ENCODE data around the gene SRPK2.

Gene SRPK2

DNA sequence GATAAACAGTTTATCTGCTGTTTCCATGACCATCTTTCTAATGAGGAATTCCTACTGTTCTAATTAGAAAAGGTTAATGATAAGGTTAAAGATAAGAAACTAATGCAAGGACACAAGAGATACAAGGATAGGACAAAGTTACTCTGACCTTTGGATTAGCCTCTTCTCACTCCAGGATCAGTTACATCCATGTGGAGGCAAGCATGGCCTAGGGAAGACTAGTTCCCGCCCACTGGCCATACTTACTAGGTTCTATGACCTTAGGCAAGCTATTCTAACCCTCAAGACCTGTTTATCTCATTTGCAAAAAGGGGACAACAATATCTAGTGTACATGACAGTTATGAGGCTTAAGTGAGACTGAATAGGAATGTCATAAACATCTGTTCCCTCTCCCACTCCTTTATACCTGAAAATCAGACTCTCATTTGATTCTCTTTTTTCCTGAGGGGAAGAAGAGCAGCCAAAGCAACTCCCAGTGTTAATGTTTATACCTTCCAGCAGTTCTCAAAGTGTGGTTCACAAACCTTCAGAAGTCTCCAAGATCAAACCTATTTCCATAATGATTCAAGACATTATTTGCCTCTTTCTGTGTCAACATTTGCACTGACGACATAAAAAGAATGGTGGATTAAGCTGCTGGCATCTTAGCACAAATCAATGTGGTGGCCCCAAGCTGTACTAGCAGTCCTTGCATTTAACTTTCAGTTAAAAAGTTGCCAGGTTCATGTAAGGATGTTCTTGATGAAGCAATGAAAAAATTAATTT lies 72.0 kb downstream of the SRPK2 start:
- Histone ChIP-seq H3K4me3 (ENCODE audit: low read depth, low read length) (no peak overlapping the region), H3K27ac (ENCODE audit: extremely low read depth, low read depth, low read length) (no peak overlapping the region), H3K9me3 (ENCODE audit: control insufficient read depth, insufficient read depth, low read depth, low read length) (no peaks in the 10 kb centered on the region), H3K4me1 (ENCODE audit: control insufficient read depth, insufficient read depth, low read length) (peaks cover 7% of the 10 kb centered on the region; the same call in 1 of the 2 replicates), H3K36me3 (ENCODE audit: control insufficient read depth in 2 of 2, insufficient read depth in 1 of 2, low read length in 2 of 2) (no peaks in the 10 kb centered on the region)
- ChIA-PET POLR2A (no interaction called here), CTCF (interaction anchor here (0.6 kb wide), 1 partner anchor 1166 kb away, joined by 3 read pairs; no protein-coding TSS in a partner anchor)
- TF ChIP-seq ZFHX2 (tag by site-specific recombination; conservative IDR thresholded peaks at IDR 0.05) (0 out of 2 replicates have a peak, but pooled peaks have one; percentile 6), ZNF292 (tag by site-specific recombination; IDR thresholded peaks at IDR 0.05; ENCODE audit: borderline replicate concordance, low read depth) (no peak)

GRCh38 chr7:105315357-105315756 lies 73.4 kb downstream of the SRPK2 start:
- H3K4me3 ChIP-seq (ENCODE audit: low read depth, low read length): no peak overlapping the region
- H3K27ac ChIP-seq (ENCODE audit: extremely low read depth, low read depth, low read length): no peak overlapping the region
- H3K4me1 ChIP-seq (ENCODE audit: control insufficient read depth, insufficient read depth, low read length): peaks cover 7% of the 10 kb centered on the region; the same call in 1 of the 2 replicates
- POLR2A ChIA-PET: no interaction called here
- no peaks in the 10 kb centered on the region for H3K36me3 ChIP-seq (ENCODE audit: control insufficient read depth in 2 of 2, insufficient read depth in 1 of 2, low read length in 2 of 2)
- CTCF ChIA-PET: no interaction called here
- no peak for TF ChIP-seq ZFP37 (tag by site-specific recombination; IDR thresholded peaks at IDR 0.05)
- TF ChIP-seq ZNF561 (tag by site-specific recombination; IDR thresholded peaks at IDR 0.05; ENCODE audit: borderline replicate concordance): no peak
- TF ChIP-seq, protein P1, sequence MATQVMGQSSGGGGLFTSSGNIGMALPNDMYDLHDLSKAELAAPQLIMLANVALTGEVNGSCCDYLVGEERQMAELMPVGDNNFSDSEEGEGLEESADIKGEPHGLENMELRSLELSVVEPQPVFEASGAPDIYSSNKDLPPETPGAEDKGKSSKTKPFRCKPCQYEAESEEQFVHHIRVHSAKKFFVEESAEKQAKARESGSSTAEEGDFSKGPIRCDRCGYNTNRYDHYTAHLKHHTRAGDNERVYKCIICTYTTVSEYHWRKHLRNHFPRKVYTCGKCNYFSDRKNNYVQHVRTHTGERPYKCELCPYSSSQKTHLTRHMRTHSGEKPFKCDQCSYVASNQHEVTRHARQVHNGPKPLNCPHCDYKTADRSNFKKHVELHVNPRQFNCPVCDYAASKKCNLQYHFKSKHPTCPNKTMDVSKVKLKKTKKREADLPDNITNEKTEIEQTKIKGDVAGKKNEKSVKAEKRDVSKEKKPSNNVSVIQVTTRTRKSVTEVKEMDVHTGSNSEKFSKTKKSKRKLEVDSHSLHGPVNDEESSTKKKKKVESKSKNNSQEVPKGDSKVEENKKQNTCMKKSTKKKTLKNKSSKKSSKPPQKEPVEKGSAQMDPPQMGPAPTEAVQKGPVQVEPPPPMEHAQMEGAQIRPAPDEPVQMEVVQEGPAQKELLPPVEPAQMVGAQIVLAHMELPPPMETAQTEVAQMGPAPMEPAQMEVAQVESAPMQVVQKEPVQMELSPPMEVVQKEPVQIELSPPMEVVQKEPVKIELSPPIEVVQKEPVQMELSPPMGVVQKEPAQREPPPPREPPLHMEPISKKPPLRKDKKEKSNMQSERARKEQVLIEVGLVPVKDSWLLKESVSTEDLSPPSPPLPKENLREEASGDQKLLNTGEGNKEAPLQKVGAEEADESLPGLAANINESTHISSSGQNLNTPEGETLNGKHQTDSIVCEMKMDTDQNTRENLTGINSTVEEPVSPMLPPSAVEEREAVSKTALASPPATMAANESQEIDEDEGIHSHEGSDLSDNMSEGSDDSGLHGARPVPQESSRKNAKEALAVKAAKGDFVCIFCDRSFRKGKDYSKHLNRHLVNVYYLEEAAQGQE (tag by site-specific recombination; IDR thresholded peaks at IDR 0.05): no peak
- no peak for TF ChIP-seq ZFP3 (tag by site-specific recombination; IDR thresholded peaks at IDR 0.05; ENCODE audit: low read depth)
- TF ChIP-seq ZNF488 (tag by site-specific recombination; IDR thresholded peaks at IDR 0.05): no peak
- TF ChIP-seq ZNF19 (tag by site-specific recombination; IDR thresholded peaks at IDR 0.05; ENCODE audit: low read depth): no peak
- H3K9me3 ChIP-seq (ENCODE audit: control insufficient read depth, insufficient read depth, low read depth, low read length): no peaks in the 10 kb centered on the region

DNA sequence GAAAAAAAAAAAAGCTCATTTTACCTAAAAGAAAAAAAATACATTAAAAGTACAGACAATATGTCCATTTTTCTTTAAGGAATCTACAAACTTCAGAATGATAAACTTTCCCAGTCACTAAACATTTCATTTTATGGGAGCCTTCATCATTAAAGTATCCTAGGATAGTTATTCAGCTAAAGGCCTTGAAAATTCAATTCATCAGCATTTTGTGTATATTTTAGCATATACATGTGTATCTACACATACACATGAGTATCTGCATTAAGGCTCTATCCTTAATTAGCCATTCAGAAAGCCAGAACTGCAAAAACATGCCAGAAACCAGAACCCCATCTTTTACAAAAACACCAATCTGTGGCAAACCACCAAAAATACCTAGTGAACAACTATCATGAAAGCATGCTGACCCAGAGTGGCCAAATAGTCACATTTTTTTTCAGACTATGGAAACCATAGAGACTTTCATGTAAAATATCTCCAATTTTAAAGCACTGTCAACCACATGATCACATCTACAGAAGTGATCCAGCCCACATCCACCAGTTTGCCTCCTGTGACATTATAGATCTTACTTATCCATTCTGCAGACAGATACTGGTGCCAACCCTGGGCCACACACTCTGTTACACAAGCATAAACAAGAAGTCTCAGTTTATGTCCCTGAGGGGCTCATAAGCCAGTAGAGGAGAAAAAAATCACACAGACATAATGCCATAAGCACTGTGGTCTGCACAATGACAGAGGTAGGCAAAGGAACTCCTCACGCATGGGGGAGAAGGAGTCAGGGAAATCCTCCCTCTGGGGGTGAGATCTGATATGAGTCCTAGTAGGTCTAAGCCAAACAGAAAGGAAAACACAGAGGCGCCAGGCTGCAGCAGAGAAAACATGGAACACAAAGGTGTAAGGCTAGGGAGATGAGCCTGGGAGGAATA lies 79.2 kb downstream of the SRPK2 start:
- Histone ChIP-seq H3K4me3 (ENCODE audit: low read depth, low read length) (no peak overlapping the region), H3K9me3 (ENCODE audit: control insufficient read depth, insufficient read depth, low read depth, low read length) (no peaks in the 10 kb centered on the region), H3K36me3 (ENCODE audit: control insufficient read depth in 2 of 2, insufficient read depth in 1 of 2, low read length in 2 of 2) (no peaks in the 10 kb centered on the region), H3K4me1 (ENCODE audit: control insufficient read depth, insufficient read depth, low read length) (peaks cover 17% of the 10 kb centered on the region), H3K27ac (ENCODE audit: extremely low read depth, low read depth, low read length) (0 out of 2 replicates have a peak overlapping the region, but pooled peaks have one; percentile 38)
- POLR2A ChIA-PET: no interaction called here
- CTCF ChIA-PET: interaction anchor here (0.6 kb wide), 1 partner anchor 45 kb away, joined by 3 read pairs; no protein-coding TSS in a partner anchor
- TF ChIP-seq ZNF501 (tag by site-specific recombination; IDR thresholded peaks at IDR 0.05): no peak
- TF ChIP-seq, protein P2, sequence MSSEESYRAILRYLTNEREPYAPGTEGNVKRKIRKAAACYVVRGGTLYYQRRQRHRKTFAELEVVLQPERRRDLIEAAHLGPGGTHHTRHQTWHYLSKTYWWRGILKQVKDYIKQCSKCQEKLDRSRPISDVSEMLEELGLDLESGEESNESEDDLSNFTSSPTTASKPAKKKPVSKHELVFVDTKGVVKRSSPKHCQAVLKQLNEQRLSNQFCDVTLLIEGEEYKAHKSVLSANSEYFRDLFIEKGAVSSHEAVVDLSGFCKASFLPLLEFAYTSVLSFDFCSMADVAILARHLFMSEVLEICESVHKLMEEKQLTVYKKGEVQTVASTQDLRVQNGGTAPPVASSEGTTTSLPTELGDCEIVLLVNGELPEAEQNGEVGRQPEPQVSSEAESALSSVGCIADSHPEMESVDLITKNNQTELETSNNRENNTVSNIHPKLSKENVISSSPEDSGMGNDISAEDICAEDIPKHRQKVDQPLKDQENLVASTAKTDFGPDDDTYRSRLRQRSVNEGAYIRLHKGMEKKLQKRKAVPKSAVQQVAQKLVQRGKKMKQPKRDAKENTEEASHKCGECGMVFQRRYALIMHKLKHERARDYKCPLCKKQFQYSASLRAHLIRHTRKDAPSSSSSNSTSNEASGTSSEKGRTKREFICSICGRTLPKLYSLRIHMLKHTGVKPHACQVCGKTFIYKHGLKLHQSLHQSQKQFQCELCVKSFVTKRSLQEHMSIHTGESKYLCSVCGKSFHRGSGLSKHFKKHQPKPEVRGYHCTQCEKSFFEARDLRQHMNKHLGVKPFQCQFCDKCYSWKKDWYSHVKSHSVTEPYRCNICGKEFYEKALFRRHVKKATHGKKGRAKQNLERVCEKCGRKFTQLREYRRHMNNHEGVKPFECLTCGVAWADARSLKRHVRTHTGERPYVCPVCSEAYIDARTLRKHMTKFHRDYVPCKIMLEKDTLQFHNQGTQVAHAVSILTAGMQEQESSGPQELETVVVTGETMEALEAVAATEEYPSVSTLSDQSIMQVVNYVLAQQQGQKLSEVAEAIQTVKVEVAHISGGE (tag by site-specific recombination; conservative IDR thresholded peaks at IDR 0.05; ENCODE audit: low read depth): no peak
- no peak for TF ChIP-seq ZNF223 (tag by site-specific recombination; IDR thresholded peaks at IDR 0.05)
- no peak for TF ChIP-seq BCL6B (tag by site-specific recombination; IDR thresholded peaks at IDR 0.05)
- TF ChIP-seq GLIS1 (tag by site-specific recombination; IDR thresholded peaks at IDR 0.05): peak; percentile 66
- no peak for TF ChIP-seq ZBTB49 (tag by site-specific recombination; IDR thresholded peaks at IDR 0.05; ENCODE audit: low read depth)
- no peak for TF ChIP-seq ZNF132 (tag by site-specific recombination; IDR thresholded peaks at IDR 0.05; ENCODE audit: borderline replicate concordance)
- no peak for TF ChIP-seq WT1 (tag by site-specific recombination; IDR thresholded peaks at IDR 0.05)

Data from HEK293 (cell line).